Measurements from ENCODE around the gene UBXN2A.
"Not testable (repeated sequence)": the region's sequence is repeated elsewhere in the genome, so short reads cannot be mapped to it uniquely, and the experiment has no call there.

UBXN2A gene

DNA sequence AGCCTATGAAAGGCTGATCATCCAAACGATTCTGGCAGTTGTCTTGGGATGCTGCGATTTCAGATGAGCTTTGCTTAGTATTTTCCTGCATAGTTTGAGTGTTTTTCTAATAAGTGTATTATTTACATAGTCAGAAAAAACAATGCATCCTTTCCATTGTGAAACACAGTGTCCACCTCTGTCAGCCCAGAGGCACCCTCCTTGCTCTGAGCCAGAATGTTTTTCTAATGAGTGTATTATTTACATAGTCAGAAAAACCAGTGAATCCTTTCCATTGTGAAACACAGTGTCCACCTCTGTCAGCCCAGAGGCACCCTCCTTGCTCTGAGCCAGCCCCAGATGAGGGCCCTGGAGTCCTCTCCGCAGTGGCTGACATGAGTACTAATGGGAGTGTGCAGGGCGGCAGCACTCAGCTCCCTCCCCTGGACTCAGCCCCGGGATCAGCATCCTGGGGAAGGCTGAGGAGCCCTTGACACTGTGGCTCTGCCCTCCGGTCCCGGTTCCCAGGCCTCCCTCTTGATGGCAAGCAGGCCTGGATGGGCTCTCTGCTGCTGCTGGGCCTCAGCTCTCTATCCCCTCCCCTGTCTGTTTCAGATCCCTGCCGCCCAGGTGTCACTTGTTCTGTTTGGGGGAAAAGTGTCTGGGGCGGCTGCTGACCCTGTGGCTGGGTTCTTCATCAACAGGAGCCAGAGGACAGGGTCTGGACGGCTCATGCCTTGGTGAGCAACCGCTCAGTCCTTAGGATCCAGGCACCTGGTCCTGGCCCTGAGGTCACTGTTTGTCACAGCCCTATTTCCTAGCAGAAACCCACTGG, 75.5 kb downstream of the UBXN2A start:
- no peak for DNase-seq

GRCh38 chr2:24016376-24016761, 76.1 kb downstream of the UBXN2A start:
- no peak for DNase-seq

- DNase-seq = no peak
Measured at GRCh38 chr2:24016853-24017703, 76.8 kb downstream of the UBXN2A start.

- DNase-seq = no peak
Measured at GRCh38 chr2:24017711-24018110, 77.4 kb downstream of the UBXN2A start.

DNA sequence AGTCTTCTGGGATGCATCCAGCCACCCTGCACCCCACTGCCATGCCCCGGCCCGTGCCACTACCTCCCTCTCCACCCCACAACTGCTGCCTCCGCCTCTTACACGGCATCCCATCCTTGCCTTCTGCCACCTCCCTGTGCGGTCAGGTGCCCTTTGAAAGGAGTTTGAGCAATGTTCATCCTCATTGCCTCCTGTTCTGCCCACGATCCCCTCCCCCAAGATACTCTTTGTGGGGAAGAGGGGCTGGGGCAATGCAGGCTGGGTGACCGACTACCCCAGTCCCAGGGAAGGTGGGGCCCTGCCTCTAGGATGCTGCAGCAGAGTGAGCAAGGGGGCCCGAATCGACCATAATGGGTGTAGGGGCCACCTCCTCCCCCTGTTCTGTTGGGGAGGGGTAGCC, 78.0 kb downstream of the UBXN2A start:
- no peak for DNase-seq

DNA sequence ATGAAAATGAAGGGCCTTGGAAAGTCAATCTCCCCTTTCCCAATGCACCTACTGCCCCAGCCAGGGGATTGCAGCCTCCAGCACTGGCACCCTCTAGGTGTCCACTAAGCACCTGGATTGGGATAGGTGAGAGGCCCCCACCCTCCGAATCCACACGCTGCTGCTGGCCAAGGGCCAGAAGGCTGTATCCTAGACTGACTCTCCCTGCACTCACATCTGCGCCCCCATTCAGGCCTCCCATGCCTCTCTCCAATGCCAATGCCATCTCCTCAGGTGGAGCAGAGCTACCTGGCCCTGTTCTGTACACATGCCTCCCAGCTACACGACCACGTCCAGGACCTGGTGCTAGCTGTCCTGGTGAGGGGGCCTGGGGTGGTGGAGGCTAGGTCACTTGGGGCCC, 79.5 kb downstream of the UBXN2A start:
- DNase-seq = no peak

GRCh38 chr2:24020244-24020643, 80.0 kb downstream of the UBXN2A start:
- no peak for DNase-seq

- no peak for DNase-seq
Measured at GRCh38 chr2:24021122-24021998, 81.1 kb downstream of the UBXN2A start.

DNA sequence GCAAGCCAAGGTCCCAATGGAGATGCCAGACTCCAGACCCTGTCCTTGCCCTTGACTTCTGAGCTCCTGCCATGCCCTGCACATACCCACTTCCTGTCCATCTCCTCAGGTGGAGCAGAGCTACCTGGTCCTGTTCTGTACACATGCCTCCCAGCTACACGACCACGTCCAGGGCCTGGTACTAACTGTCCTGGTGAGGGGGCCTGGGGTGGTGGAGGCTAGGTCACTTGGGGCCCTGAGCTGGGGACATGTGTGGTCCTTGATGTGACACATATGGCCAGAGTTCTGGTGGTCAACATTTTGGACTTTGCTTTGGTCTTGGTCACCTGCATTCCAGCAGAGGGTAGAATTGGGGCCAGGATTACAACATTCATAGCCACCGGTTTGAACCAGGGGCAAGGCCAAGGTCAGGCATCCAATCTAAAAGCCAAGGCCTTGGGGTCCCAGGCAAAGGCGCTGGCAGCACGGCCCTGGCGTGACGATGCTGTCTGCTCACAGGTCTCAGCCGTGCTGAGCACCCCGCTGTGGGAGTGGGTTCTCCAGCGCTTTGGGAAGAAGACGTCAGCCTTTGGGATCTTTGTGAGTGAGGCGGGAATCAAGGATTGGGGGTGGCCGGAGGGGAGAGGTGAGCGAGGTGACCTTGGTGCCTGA, 82.2 kb downstream of the UBXN2A start:
- DNase-seq = no peak

DNA sequence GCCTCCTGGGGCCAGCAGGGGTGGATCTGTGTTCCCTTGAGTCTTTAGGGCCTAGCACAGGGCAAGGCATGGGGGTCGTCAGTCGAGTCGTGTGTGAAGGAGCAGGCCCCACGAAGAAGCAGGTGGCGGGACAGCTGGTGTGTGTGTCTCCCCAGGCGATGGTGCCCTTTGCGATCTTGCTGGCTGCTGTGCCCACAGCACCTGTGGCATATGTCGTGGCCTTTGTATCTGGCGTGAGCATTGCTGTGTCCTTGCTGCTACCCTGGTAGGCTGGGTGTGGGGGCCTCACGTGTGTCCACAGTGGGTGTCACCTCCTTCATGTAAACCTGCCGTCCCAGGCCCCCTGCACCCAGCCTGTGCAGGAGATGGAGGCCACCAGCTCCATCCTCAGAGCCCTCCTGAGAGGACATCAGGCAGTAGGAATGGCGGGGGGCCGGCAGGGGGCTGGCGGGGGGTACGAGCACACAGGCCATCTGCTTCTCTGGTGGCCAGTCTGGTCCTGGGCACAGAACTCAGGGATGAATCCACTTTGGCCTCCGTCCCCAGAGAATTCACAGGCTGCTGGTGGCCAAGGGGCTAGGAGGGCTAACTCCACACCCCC, 82.8 kb downstream of the UBXN2A start:
- no peak for DNase-seq

- DNase-seq = no peak
Measured at GRCh38 chr2:24024018-24024417, 83.8 kb downstream of the UBXN2A start.

GRCh38 chr2:24024996-24025663, 84.9 kb downstream of the UBXN2A start:
- no peak for DNase-seq

DNA sequence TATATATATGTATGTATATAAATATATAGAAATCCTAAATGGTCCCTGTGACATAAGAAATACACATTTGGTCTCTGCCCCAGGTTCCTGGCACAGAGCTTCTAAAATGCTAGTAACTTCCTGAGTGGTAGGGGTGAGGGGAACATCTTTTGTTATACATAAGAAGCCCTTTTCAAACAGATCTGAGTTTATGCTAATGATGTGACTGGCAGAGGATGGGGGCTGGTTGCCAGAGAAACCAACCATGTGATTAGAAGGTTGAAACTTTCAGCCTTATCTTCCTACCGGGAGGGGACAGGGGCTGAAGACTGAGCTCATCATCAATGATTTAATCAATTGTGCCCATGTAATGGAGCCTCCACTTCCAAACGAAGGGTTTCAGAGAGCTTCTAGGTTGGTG, 86.0 kb downstream of the UBXN2A start:
- DNase-seq = no peak

DNA sequence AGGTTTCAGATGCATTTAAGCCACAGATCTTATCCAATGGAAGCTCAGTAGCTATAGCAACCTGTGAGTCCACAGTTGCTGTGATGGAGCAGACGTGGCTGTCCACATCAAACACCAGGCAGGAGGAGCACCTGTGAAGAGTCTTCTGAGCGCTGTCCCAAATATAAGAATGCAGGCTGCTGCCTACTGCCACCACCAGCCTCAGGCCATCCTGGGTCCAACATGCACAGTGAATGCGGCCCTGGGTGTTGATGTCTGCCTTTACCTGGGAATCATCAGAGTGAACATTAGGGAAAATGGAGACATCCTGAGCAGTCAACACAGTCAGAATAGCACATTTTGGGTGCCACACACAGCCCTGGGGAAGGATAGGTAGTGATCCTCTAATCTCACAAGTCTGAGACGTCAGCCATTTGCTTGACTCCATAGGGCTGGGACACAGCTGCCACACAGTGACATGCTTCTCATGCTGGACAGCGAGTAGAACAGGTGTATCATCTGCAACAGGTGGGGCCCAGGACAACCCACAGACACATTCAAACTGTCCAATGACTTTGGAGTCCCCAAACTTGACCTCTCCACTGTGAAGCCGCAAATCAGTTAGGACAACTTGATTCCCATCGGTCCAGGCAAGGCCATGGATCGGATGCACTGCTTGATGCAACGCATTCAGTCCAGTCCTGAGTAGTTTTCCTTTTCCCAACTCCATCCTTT, 98.7 kb downstream of the UBXN2A start:
- DNase-seq = no peak

DNA sequence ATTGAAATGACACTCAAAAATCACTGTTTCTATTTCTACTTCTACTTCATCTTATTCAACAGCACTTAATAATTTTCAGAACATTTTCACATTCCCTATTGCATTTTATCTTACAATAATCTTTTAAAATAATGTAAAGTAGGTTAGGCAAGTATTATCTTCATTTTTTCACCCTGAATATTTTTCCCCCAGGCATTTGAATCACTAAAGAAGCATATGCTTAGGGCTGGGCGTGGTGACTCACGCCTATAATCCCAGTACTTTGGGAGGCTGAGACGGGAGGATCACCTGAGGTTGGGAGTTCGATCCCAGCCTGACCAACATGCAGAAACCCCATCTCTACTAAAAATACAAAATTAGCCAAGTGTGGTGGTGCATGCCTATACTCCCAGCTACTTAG, 100.2 kb downstream of the UBXN2A start:
- no peak for DNase-seq

DNA sequence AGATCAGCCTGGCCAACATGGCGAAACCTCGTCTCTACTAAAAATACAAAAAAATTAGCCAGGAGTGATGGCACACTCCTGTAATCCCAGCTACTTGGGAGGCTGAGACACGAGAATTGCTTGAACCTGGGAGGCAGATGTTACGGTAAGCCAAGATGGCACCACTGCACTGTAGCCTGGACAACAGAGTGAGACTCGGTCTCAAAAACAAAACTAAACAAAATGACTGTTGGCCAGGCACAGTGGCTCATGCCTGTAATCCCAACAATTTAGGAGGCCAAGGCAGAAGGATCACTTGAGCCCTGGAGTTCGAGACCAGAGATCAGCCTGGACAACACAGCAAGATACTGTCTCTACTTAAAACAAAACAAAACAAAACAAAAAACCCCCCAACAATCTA, 102.9 kb downstream of the UBXN2A start:
- DNase-seq = not testable (repeated sequence)

GRCh38 chr2:24045511-24046508, 105.5 kb downstream of the UBXN2A start:
- DNase-seq = no peak

DNA sequence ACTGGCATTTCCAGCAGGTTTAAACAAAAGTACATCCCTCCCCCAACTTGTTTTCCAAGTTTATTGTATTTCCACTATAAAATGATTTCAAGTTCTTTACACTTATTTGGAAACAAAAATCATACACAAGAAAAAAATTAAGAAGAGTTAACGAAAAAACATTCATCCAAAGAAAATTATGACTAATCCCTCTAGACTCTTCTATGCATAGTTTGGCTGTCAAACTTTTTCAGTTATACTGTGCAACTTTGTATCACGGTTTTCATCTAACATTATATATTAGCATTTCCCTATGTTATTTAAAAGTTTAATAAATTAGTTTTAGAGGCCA, 106.3 kb downstream of the UBXN2A start:
- DNase-seq = no peak

GRCh38 chr2:24046930-24047702, 106.9 kb downstream of the UBXN2A start, which contains the start of gene WDCP:
WDCP (minus strand) TSS chr2:24047391; CDS start chr2:24039494, 7,897 bp downstream.
- peak; percentile 96 for DNase-seq
